IMR-90 (cell line): ENCODE results near the gene SRRD. TPM values are rescaled to one million over a fixed set of nuclear protein-coding genes. Genes with fewer than 3 reads are reported as not detected.

ENCODE experiments used
- ATAC-seq: fragments of 200-7000 bp; cut with Tn5 transposase; 2 replicates; pipeline ENCODE4 v1.9.1; 2020; ENCODE audit warnings: low read depth, mild to moderate bottlenecking, moderate library complexity
- BruUV-seq: library from RNA; stranded (reverse); fragments of 400-500 nt; replicated peaks from 2 replicates; lab custom pipeline; 2021; lab: Mats Ljungman, UMichigan
- CTCF ChIA-PET: fragments of 300-600 bp; formaldehyde crosslinking; extraction: SDS; loops from one replicate; lab custom pipeline; 2021; ENCODE audit warnings: antibody characterized with exemption; lab: Yijun Ruan, JAX
- POLR2A ChIA-PET: fragments of 300-600 bp; sonication (Branson Sonifier 250); formaldehyde crosslinking; loops from one replicate; lab custom pipeline; 2022; ENCODE audit warnings: antibody characterized with exemption; ENCODE audit not compliant: unreplicated experiment; lab: Charles Lee
- DNase-seq: peaks from one replicate; pipeline ENCODE4 v3.0.0; 2013
- H2AFZ ChIP-seq: replicated peaks from 2 replicates; pipeline ENCODE3; 2013; ENCODE audit warnings: low read length, mild to moderate bottlenecking; ENCODE audit not compliant: poor library complexity
- H2AK5ac ChIP-seq: 2 replicates; pipeline ENCODE4 v1.6.1; 2013; ENCODE audit warnings: low read depth, low read length, inconsistent platforms
- H2AK9ac ChIP-seq: replicated peaks from 2 replicates; pipeline ENCODE3; 2013; ENCODE audit warnings: mild to moderate bottlenecking, low read depth, low read length, moderate library complexity; ENCODE audit not compliant: poor library complexity
- H2BK120ac ChIP-seq: 2 replicates; pipeline ENCODE4 v1.6.1; 2013; ENCODE audit warnings: low read depth, low read length, inconsistent platforms
- H2BK15ac ChIP-seq: 3 replicates; pipeline ENCODE4 v1.6.1; 2013; ENCODE audit warnings: low read depth, low read length, inconsistent platforms
- H2BK20ac ChIP-seq: 2 replicates; pipeline ENCODE4 v1.6.1; 2013; ENCODE audit warnings: low read depth, mild to moderate bottlenecking, inconsistent platforms, low read length, moderate library complexity
- H2BK5ac ChIP-seq: 2 replicates; pipeline ENCODE4 v1.6.1; 2013; ENCODE audit warnings: mild to moderate bottlenecking, low read depth, low read length, inconsistent platforms; ENCODE audit not compliant: poor library complexity, severe bottlenecking
- H3K14ac ChIP-seq: replicated peaks from 2 replicates; pipeline ENCODE4 v1.6.1; 2013; ENCODE audit warnings: low read depth, low read length, inconsistent platforms
- H3K18ac ChIP-seq: 2 replicates; pipeline ENCODE4 v1.6.1; 2013; ENCODE audit warnings: low read depth, low read length, control low read depth
- H3K23ac ChIP-seq: 2 replicates; pipeline ENCODE4 v1.6.1; 2013; ENCODE audit warnings: low read depth, low read length, inconsistent platforms
- H3K27ac ChIP-seq: 2 replicates; pipeline ENCODE4 v1.5.1; 2013; ENCODE audit warnings: mild to moderate bottlenecking, control low read depth, low read length; ENCODE audit not compliant: insufficient read depth
- H3K27me3 ChIP-seq: 2 replicates; pipeline ENCODE4 v1.6.1; 2013; ENCODE audit warnings: low read length; ENCODE audit not compliant: control insufficient read depth, insufficient read depth
- H3K36me3 ChIP-seq: 2 replicates; pipeline ENCODE4 v1.6.1; 2013; ENCODE audit warnings: low read length, mixed read lengths; ENCODE audit not compliant: control insufficient read depth, insufficient read depth
- H3K4ac ChIP-seq: 2 replicates; pipeline ENCODE4 v1.6.1; 2013; ENCODE audit warnings: low read depth, low read length, inconsistent platforms
- H3K4me1 ChIP-seq: 2 replicates; pipeline ENCODE4 v1.6.1; 2013; ENCODE audit warnings: low read length, mixed read lengths; ENCODE audit not compliant: control insufficient read depth, insufficient read depth
- H3K4me2 ChIP-seq: 2 replicates; pipeline ENCODE4 v1.6.1; 2013; ENCODE audit warnings: low read depth, mild to moderate bottlenecking, control low read depth, low read length, moderate library complexity
- H3K4me3 ChIP-seq: 2 replicates; pipeline ENCODE4 v1.5.1; 2013; ENCODE audit warnings: low read depth, mild to moderate bottlenecking, control low read depth, low read length, moderate library complexity; ENCODE audit not compliant: insufficient read depth
- H3K56ac ChIP-seq: 2 replicates; pipeline ENCODE4 v1.6.1; 2013; ENCODE audit warnings: low read length, inconsistent platforms; ENCODE audit not compliant: insufficient read depth; ENCODE audit errors: extremely low read depth
- H3K79me1 ChIP-seq, 2 experiments: 2 replicates each; pipeline ENCODE4 v1.6.1; 2013; ENCODE audit warnings: low read length in 2 of 2, inconsistent platforms in 1 of 2, low read depth in 1 of 2
- H3K9ac ChIP-seq: 2 replicates; pipeline ENCODE4 v1.6.1; 2013; ENCODE audit warnings: low read depth, low read length, control low read depth
- H3K9me1 ChIP-seq: 2 replicates; pipeline ENCODE4 v1.6.1; 2013; ENCODE audit warnings: low read length, inconsistent platforms; ENCODE audit not compliant: insufficient read depth
- H3K9me3 ChIP-seq: 2 replicates; pipeline ENCODE4 v1.6.1; 2013; ENCODE audit warnings: low read length; ENCODE audit not compliant: control insufficient read depth, insufficient read depth
- H4K20me1 ChIP-seq: 2 replicates; pipeline ENCODE4 v1.6.1; 2013; ENCODE audit warnings: low read length, inconsistent platforms; ENCODE audit not compliant: insufficient read depth
- H4K5ac ChIP-seq: 2 replicates; pipeline ENCODE4 v1.6.1; 2013; ENCODE audit warnings: mild to moderate bottlenecking, low read depth, low read length, control low read depth
- H4K8ac ChIP-seq, 2 experiments: 2 replicates each; pipeline ENCODE4 v1.6.1; 2013; ENCODE audit warnings: low read depth in 2 of 2, low read length in 2 of 2, control low read depth in 1 of 2, inconsistent platforms in 1 of 2
- H4K91ac ChIP-seq: 2 replicates; pipeline ENCODE4 v1.6.1; 2013; ENCODE audit warnings: low read depth, low read length, inconsistent platforms; ENCODE audit not compliant: insufficient read depth
- BHLHE40 ChIP-seq: fragments of 150-350 bp; IDR thresholded peaks from 2 replicates; pipeline ENCODE4 v1.6.1; 2016; ENCODE audit warnings: mild to moderate bottlenecking, low read depth, low read length
- CEBPB ChIP-seq: IDR thresholded peaks from 2 replicates; pipeline ENCODE4 v1.6.1; 2012; ENCODE audit warnings: low read depth, low read length, improper control_type of control experiment
- CHD1 ChIP-seq: IDR thresholded peaks from 2 replicates; pipeline ENCODE4 v1.6.1; 2012; ENCODE audit warnings: low read depth, low read length, improper control_type of control experiment
- FOS ChIP-seq: fragments of 150-350 bp; IDR thresholded peaks from 2 replicates; pipeline ENCODE4 v1.6.1; 2016; ENCODE audit warnings: low read depth, low read length
- MAFK ChIP-seq: IDR thresholded peaks from 2 replicates; pipeline ENCODE4 v1.6.1; 2012; ENCODE audit warnings: low read depth, low read length, improper control_type of control experiment
- MXI1 ChIP-seq: IDR thresholded peaks from 2 replicates; pipeline ENCODE4 v1.6.1; 2012; ENCODE audit warnings: low read depth, mild to moderate bottlenecking, low read length, moderate library complexity, borderline replicate concordance
- RAD21 ChIP-seq: IDR thresholded peaks from 2 replicates; pipeline ENCODE4 v1.6.1; 2012; ENCODE audit warnings: low read length, improper control_type of control experiment
- RCOR1 ChIP-seq: IDR thresholded peaks from 2 replicates; pipeline ENCODE4 v1.6.1; 2012; ENCODE audit warnings: mild to moderate bottlenecking, low read length, improper control_type of control experiment; ENCODE audit not compliant: insufficient replicate concordance
- RFX5 ChIP-seq: IDR thresholded peaks from 2 replicates; pipeline ENCODE4 v1.8.0; 2012; ENCODE audit warnings: low read depth, mild to moderate bottlenecking, low read length, moderate library complexity
- SMC3 ChIP-seq: fragments of 150-350 bp; IDR thresholded peaks from 2 replicates; pipeline ENCODE4 v1.6.1; 2016; ENCODE audit warnings: low read depth, mild to moderate bottlenecking, antibody characterized with exemption, low read length, moderate library complexity
- WGBS, 2 experiments: methylation state at CpG; one replicate each; pipeline versions ENCODE4 v1.1.5 to v1.1.7; 2013; ENCODE audit warnings: missing lambda C conversion rate in 2 of 2; ENCODE audit not compliant: insufficient read length in 1 of 2; ENCODE audit errors: extremely low coverage in 2 of 2; 5-methylcytosine and 5-hydroxymethylcytosine counted together
- dilution Hi-C: fragments of 300-500 bp; cut with HindIII; formaldehyde crosslinking; loops from one replicate; pipeline ENCODE4 v1.14.3; 2018; ENCODE audit warnings: low sequenced_read_pairs; ENCODE audit not compliant: unreplicated experiment
- in situ Hi-C: fragments of 300-500 bp; cut with MboI; formaldehyde crosslinking; loops from 3 replicates; pipeline ENCODE4 v1.14.3; 2019; ENCODE audit warnings: low sequenced_read_pairs, inconsistent platforms, mixed read lengths
- intact Hi-C: fragments of 100-400 bp; cut with micrococcal nuclease; formaldehyde crosslinking; loops from 2 replicates; pipeline ENCODE4 v1.10.0; 2022
- polyA plus RNA-seq, 3 experiments: library from polyadenylated mRNA; depleted of rRNA; stranded (reverse); fragments of >200 nt; gene quantifications; 2 replicates each; pipeline ENCODE4 v1.2.3, GENCODE V29; 2012; ENCODE audit warnings: low replicate concordance in 1 of 3
- total RNA-seq: library from RNA; depleted of rRNA; stranded (reverse); fragments of >200 nt; gene quantifications from 2 replicates; pipeline ENCODE4 v1.2.3, GENCODE V29; 2012
- TF ChIP-seq, protein P1 (sequence below): fragments of 150-350 bp; IDR thresholded peaks from 2 replicates; pipeline ENCODE4 v1.6.1; 2017; ENCODE audit warnings: mild to moderate bottlenecking, antibody characterized with exemption, low read length, low read depth
- TF ChIP-seq, protein P2 (sequence below): conservative IDR thresholded peaks from 2 replicates; pipeline ENCODE4 v1.5.1; 2012; ENCODE audit warnings: mild to moderate bottlenecking, low read depth, low read length, improper control_type of control experiment
- TF ChIP-seq, protein P3 (sequence below): fragments of 150-350 bp; IDR thresholded peaks from 2 replicates; pipeline ENCODE4 v1.6.1; 2016; ENCODE audit warnings: low read depth, mild to moderate bottlenecking, low read length, moderate library complexity, borderline replicate concordance

The SRRD gene
- total and polyA plus RNA-seq, 2 of the 4 experiments (the other 2 are of a cell fraction), result 18.3 to 24.0 TPM

DNA sequence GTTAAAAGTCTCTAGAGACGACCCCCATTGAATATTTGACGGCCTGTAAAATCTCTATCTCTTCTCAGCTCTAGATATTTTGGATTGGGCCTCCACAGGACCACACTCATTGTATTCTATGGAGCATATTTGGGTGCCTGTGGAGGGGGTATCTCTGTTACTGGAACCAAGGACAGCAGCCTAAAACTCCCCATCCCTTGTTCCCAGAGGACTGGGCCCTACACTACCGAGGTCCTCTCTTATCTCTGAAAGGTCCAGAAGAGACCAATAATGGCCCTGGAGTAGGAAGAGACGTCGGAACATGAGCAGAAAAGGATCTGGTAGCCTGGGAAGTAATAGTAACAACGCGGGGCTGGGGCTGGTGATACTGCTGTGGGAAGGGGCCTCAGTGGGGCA lies 636 bp upstream of the SRRD start:
- no peak overlapping the region; the same call in 1 of the 2 replicates for H3K18ac ChIP-seq
- no peaks in the 10 kb centered on the region for H3K9me3 ChIP-seq
- H3K56ac ChIP-seq, result peak overlapping the region; percentile 79; the same call in 1 of the 2 replicates
- peak overlapping the region; percentile 64 for H2BK5ac ChIP-seq
- peak overlapping the region; percentile 80 for H3K4me3 ChIP-seq
- H2BK120ac ChIP-seq, result peak overlapping the region; percentile 30; the same call in 1 of the 2 replicates
- 0% methylated on average over 4 of the region's 7 CpGs; no CpG with 5 or more reads in 1 of the 2 experiments for WGBS, 2 experiments
- H3K23ac ChIP-seq, result peak overlapping the region; percentile 82
- peak overlapping the region; percentile 73 for H4K5ac ChIP-seq
- ATAC-seq (no peak; the same call in 1 of the 2 replicates), DNase-seq (no peak)
- H2AFZ ChIP-seq, result peak overlapping the region; percentile 97
- 0 out of 2 replicates have a peak overlapping the region, but pooled peaks have one; percentile 3 for H2BK20ac ChIP-seq
- ChIA-PET CTCF (interaction anchor here (2.2 kb wide), 1 partner anchor 20 kb away, joined by 7 read pairs; no protein-coding TSS in a partner anchor), POLR2A (no interaction called here)
- H3K4me2 ChIP-seq, result peak overlapping the region; percentile 92
- H3K36me3 ChIP-seq, result peaks cover 14% of the 10 kb centered on the region
- peaks cover 33 to 69% of the 10 kb centered on the region in 2 experiments for H3K79me1 ChIP-seq
- dilution Hi-C loops (no loop called here), in situ Hi-C loops (no loop called here), intact Hi-C loops (no loop called here)
- H4K8ac ChIP-seq, result peak overlapping the region; percentile 94 to 100
- peak overlapping the region; percentile 88 for H3K4ac ChIP-seq
- H3K9ac ChIP-seq, result peak overlapping the region; percentile 90
- H3K9me1 ChIP-seq, result no peaks in the 10 kb centered on the region; the same call in 1 of the 2 replicates
- H2AK9ac ChIP-seq, result peak overlapping the region; percentile 97
- peak overlapping the region; percentile 78 for H2AK5ac ChIP-seq
- no TSS peak for BruUV-seq
- H3K27ac ChIP-seq, result peak overlapping the region; percentile 90
- peak overlapping the region; percentile 67 for H3K14ac ChIP-seq
- TF ChIP-seq RAD21 (no peak), SMC3 (no peak), CEBPB (no peak), BHLHE40 (no peak), RCOR1 (no peak), RFX5 (no peak), CHD1 (no peak), MAFK (no peak), MXI1 (no peak), FOS (no peak)
- TF ChIP-seq, protein P1, sequence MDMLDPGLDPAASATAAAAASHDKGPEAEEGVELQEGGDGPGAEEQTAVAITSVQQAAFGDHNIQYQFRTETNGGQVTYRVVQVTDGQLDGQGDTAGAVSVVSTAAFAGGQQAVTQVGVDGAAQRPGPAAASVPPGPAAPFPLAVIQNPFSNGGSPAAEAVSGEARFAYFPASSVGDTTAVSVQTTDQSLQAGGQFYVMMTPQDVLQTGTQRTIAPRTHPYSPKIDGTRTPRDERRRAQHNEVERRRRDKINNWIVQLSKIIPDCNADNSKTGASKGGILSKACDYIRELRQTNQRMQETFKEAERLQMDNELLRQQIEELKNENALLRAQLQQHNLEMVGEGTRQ, result no peak
- TF ChIP-seq, protein P2, sequence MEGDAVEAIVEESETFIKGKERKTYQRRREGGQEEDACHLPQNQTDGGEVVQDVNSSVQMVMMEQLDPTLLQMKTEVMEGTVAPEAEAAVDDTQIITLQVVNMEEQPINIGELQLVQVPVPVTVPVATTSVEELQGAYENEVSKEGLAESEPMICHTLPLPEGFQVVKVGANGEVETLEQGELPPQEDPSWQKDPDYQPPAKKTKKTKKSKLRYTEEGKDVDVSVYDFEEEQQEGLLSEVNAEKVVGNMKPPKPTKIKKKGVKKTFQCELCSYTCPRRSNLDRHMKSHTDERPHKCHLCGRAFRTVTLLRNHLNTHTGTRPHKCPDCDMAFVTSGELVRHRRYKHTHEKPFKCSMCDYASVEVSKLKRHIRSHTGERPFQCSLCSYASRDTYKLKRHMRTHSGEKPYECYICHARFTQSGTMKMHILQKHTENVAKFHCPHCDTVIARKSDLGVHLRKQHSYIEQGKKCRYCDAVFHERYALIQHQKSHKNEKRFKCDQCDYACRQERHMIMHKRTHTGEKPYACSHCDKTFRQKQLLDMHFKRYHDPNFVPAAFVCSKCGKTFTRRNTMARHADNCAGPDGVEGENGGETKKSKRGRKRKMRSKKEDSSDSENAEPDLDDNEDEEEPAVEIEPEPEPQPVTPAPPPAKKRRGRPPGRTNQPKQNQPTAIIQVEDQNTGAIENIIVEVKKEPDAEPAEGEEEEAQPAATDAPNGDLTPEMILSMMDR, result no peak
- TF ChIP-seq, protein P3, sequence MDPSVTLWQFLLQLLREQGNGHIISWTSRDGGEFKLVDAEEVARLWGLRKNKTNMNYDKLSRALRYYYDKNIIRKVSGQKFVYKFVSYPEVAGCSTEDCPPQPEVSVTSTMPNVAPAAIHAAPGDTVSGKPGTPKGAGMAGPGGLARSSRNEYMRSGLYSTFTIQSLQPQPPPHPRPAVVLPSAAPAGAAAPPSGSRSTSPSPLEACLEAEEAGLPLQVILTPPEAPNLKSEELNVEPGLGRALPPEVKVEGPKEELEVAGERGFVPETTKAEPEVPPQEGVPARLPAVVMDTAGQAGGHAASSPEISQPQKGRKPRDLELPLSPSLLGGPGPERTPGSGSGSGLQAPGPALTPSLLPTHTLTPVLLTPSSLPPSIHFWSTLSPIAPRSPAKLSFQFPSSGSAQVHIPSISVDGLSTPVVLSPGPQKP, result no peak
- no peaks in the 10 kb centered on the region for H4K20me1 ChIP-seq
- H2BK15ac ChIP-seq, result no peak overlapping the region
- peaks cover 9% of the 10 kb centered on the region for H3K4me1 ChIP-seq
- H4K91ac ChIP-seq, result peak overlapping the region; percentile 32
- H3K27me3 ChIP-seq, result no peaks in the 10 kb centered on the region
